DND-41 (cell line): ENCODE data around the gene RYR3.

ENCODE experiments used
- CTCF ChIP-seq: IDR thresholded peaks from 2 replicates; pipeline ENCODE4 v1.5.1; 2012; ENCODE audit warnings: borderline replicate concordance, low read length, moderate library complexity, mild to moderate bottlenecking; ENCODE audit not compliant: poor library complexity, severe bottlenecking; ENCODE audit errors: extremely low read depth
- EZH2 ChIP-seq: IDR thresholded peaks from 3 replicates; pipeline ENCODE4 v1.6.1; 2012; ENCODE audit warnings: borderline replicate concordance, low read depth, mild to moderate bottlenecking, moderate library complexity, low read length, inconsistent platforms; ENCODE audit not compliant: severe bottlenecking

- TF ChIP-seq CTCF = peak; percentile 19
- TF ChIP-seq EZH2 = no peak
Observed at GRCh38 chr15:33296050-33296449, 14.7 kb upstream of the RYR3 start.
